IPS-11a (cell line): ENCODE results near the gene ALPI.
A peak's percentile ranks its signal among the peaks of the same experiment; 100 is the strongest.
"Not testable (repeated sequence)": the region's sequence is repeated elsewhere in the genome, so short reads cannot be mapped to it uniquely, and the experiment has no call there.

Experiments
- H3K4me3 ChIP-seq: one replicate; pipeline ENCODE4 v1.5.1; 2013; ENCODE audit warnings: low read depth, low read length, control low read depth

The ALPI gene

DNA sequence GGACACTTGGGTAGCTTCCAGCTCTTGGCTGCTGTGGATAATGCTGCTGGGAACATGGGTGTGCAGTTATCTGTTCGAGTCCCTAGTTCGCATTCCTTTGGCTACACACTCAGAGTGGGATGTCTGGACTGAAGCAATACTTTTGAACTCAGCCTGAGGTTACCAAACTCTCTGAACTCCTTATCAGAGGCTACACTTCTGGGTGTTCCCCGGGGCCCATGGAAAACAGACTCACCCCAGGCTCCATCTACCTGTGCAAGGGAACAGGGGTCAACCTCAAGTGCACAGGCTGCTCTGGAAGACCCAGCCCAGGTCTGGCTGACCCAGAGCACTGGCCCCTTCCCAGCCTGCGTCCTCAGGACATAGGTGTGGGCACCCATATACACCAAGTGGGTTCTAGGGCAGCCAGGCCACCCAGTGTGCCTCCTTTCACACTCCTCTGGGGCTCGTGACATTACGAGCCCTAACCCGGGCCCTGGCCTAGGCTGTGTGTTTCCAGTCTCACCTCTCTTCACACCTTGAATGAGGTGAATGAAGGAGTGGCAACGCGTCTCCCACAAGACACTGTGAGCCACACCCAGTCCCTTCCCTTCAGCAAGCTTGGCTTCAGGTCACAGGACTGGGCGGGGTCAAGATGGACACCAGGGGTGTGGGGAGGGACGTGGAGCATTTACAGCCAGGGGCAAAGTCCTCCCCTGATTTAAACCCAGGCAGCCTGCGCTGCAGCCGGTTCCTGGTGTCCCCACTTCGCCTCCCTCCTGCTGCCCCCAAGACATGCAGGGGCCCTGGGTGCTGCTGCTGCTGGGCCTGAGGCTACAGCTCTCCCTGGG lies at the start of gene ALPI:
TSS of gene ALPI (plus strand) at position 728 of the 830 bp plus-strand sequence. CDS start at position 775, 47 bp downstream.
- no peak within 1 kb of the TSS for H3K4me3 ChIP-seq

DNA sequence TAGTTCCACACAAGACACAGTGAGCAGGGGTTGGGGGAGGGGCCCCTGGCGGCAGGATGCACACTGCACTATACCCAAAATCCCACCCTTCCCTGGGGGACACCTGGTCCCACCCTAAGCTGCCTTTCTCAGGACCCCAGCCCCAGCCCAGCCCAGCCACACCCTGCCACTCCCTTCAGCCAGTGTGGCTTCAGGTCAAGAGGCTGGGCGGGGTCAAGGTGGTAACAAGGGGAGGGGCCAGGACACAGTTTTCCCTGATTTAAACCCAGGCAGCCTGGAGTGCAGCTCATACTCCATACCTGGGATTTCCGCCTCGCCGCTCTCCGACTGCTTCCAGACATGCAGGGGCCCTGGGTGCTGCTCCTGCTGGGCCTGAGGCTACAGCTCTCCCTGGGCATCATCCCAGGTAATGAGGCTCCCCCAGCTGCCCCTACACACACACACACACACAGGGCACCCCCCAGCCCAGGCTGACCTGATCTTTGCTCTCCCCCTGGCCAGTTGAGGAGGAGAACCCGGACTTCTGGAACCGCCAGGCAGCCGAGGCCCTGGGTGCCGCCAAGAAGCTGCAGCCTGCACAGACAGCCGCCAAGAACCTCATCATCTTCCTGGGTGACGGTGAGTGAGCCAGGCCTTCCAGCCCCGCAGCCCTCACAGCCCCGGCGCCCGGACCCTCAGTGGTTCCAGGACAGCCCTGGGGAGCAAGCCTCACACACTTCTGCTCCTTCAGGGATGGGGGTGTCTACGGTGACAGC lies 49.2 kb upstream of the ALPI start, which contains the start of gene ALPG:
TSS of gene ALPG (plus strand) at position 289 of the 755 bp plus-strand sequence. CDS start at position 340, 51 bp downstream.
- no peak within 1 kb of the TSS for H3K4me3 ChIP-seq

DNA sequence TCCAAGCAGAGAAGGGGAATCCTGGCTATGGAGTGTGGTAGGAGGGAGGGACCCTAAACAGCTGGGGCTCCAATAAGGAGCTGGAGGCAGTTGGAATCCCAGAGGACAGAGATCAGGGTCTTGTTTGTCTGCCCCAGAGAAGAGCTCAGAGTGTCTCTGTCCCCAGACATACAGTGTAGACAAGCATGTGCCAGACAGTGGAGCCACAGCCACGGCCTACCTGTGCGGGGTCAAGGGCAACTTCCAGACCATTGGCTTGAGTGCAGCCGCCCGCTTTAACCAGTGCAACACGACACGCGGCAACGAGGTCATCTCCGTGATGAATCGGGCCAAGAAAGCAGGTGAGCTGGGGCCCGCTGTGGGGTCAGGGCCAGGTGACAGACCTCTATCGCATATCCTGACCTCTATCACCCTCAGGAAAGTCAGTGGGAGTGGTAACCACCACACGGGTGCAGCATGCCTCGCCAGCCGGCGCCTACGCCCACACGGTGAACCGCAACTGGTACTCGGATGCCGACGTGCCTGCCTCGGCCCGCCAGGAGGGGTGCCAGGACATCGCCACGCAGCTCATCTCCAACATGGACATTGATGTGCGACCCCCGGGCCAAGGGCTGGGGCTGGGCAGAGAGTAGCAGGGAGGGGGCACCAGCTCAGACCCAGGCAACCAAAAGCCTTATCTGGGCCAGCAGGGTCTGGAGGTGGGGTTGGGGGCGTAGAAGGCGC lies 48.4 kb upstream of the ALPI start:
- H3K4me3 ChIP-seq, result not testable (repeated sequence)

DNA sequence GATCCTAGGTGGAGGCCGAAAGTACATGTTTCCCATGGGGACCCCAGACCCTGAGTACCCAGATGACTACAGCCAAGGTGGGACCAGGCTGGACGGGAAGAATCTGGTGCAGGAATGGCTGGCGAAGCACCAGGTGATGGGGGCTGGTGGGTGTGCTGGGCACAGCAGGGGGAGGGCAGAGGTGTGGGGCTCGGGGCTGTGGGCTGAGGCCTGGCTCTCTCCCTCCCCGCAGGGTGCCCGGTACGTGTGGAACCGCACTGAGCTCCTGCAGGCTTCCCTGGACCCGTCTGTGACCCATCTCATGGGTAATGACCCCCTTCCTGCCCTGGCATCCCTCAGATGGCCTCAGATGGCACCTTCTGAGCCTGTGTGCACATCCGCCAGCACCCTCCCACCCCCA lies 47.7 kb upstream of the ALPI start:
- not testable (repeated sequence) for H3K4me3 ChIP-seq

DNA sequence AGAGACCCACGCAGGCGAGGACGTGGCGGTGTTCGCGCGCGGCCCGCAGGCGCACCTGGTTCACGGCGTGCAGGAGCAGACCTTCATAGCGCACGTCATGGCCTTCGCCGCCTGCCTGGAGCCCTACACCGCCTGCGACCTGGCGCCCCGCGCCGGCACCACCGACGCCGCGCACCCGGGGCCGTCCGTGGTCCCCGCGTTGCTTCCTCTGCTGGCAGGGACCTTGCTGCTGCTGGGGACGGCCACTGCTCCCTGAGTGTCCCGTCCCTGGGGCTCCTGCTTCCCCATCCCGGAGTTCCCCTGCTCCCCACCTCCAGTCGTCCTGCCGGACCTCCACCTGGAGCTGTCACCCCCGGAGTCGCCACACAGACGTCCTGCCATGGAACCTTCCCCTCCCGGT lies 46.3 kb upstream of the ALPI start:
- H3K4me3 ChIP-seq, result not testable (repeated sequence)

DNA sequence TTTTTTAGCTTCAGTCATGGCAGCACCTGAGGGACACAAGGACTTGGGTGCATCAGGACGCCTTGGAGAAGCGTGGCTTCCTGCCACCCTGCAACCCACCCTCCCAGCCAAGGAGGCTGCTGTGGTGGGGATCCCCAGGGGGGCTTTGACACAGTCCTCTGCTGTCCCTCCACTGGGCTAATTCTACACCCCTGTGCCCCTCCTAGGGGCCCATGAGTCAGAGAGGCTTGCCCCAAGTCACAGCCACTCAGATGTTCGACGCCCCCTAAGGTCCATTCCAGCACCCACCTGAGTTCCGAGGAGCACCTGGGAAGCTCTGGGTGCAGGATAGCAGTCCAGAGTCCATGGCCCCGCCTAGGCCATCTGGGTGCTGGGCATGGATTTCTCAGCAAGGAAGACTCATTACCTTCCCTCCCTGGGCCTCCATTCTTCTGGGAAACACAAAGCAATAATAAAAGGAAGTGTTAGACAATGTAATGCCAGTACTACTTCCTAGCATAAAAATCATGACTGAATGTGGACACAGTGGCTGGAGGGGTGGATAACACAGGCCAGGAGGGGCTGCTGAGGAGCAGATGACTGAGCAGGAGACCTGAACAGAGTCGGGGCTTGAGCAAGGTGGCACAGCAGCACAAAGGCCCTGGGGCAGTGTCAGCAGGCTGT lies 45.6 kb upstream of the ALPI start:
- H3K4me3 ChIP-seq, result no peak overlapping the region

DNA sequence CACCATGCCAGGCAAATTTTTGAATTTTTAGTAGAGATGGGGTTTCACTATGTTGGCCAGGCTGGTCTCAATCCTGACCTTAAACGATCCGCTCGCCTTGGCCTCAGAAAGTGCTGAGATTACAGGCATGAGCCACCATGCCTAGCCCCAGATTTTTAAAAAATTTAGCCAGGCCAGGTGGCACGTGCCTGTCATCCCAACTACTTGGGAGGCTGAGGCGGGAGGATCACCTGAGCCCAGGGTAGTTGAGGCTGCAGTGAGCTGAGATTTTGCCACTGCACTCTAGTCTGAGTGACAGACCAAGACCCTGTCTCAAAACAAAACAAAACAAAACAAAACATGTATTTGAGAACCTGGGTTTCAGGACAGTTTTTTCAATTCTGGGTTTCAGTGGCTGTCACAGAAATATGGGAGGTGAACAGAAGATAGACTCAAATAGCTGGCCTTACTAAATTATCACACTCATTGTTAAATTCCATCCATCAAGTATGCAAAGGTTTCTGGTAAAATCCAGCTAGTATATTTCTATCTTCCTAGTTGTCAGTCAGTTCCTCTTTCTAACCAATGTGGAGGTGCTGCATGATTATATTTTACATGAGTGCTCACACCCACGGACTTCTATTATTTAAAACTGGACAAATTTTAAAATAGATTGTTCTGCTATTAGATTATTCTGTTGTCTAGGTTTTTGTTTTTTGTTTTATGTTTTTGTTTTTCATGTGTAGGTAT lies 43.9 kb upstream of the ALPI start:
- no peak overlapping the region for H3K4me3 ChIP-seq

DNA sequence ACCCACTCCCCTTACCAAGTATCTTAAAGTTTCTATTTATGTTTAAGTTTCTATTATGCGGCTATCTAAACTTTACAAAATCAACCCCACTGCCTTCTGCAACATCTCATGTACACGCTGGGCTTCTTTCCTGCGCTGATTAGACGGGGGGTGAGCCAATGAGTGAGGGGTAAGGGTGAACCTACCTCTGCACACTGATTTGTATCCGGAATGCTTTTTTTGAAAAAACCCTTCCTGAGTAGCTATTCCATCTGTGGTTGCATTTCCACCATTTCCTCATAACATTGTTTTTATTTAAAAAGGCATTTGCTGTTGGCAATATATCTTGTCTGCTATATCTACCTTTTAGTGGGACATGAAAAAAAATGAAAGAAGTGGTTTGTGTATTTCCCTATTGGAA lies 43.0 kb upstream of the ALPI start:
- H3K4me3 ChIP-seq, result no peak overlapping the region

DNA sequence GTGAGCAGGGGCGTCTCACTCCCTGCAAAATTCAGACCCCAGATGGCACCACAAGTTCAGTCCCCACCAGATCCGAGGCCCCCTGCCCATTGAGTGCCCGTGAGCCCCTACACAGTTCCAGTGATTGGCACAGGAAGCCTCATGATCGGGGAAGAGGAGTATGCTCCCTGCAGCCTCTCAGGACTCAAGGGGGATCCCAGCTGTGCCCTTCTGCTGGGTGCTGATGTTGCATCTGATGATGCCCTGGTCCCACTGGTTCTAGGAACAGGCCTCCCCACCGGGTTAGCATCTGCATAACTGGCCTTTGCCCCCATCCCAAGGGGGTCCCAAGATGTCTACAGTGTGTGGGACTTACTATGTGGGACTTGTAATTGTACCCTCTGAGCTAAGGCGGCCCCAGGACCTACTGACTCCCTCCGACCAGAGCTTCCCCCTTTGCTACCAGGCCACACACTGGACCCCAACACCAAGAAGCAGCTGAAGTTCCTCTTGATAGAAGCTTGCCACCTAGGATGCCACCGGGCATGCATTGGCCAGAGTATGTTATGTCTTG lies 40.7 kb upstream of the ALPI start:
- no peak overlapping the region for H3K4me3 ChIP-seq

DNA sequence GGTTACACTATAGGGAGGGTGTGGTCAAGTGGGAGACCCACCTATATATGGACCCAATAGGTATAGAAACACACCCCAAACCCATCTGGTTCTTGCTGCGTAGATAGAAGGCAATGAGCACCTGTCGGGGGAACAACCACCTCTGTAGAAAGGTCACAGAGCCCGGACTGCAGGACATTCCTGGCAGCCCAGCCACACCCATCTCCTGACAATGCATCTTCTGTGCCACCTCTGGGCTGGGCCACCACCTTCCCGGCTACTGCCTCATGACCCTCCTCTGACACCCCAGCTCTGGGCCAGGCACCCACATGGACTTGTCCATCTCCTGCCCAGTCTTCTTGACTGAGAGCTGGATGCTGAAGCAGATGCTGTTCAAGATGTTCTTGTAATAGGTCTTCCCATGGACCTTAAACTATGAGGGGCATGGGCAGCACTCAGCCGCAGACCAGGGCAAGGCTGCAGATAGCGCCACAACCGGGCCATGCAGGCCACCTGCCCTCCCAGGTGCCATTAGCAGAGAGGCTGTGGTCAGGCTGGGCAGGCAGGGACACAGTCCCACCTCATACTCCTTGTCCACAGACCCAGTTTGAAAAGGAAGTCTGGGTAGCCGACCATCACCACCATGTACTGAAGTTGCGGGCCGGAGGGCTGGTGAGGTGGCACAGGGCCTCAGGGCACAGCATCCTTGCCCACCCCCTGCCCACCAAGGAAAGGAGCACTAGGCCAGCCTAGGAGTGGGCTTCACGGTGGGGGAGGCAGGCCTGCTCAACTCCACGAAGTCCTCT lies 40.0 kb upstream of the ALPI start:
- H3K4me3 ChIP-seq, result no peak overlapping the region

DNA sequence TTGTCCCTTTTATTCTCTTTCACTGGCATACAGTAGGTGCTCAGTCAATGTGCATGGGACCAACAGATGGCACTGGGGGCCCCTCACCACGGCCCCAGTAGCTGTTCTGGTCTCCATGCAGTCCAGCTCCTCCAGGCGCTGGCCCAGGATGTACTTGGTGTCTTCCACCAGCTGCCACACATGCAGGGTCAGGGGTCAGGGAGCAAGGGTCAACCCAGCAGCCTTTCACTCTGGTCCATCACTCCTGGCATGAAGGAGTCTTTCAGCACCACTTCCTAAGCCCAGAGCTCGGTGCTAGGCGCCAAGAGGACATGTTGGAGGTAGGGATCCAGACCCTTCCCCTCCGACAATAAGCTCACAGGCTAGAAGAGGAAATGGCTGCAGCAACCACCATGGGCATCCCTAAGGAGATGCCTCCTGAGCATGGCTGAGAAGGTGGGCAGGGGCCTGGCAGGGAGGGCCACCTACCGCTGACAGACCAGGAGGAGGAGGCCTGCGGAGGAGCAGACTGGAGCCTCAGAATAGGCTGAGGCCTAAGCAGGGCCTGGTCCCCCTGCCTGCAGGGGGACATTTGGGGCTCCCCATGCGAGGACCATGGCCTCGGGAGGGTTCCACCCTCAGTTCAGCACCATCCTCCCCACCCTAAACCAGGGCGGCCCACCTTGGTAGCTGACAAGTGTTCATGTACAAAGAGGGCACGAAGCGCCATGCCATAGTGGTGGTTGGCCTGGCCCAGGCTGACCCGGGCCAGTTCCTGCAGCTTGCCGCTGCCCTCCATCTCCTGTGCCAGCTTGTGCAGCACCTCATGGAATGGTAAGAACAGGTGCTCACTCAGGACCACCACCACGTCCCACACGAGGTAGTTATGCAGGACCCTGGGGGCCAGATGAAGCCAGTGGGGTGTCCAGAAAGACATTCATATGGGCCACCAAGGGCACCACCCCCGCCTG lies 39.2 kb upstream of the ALPI start:
- H3K4me3 ChIP-seq, result no peak overlapping the region

DNA sequence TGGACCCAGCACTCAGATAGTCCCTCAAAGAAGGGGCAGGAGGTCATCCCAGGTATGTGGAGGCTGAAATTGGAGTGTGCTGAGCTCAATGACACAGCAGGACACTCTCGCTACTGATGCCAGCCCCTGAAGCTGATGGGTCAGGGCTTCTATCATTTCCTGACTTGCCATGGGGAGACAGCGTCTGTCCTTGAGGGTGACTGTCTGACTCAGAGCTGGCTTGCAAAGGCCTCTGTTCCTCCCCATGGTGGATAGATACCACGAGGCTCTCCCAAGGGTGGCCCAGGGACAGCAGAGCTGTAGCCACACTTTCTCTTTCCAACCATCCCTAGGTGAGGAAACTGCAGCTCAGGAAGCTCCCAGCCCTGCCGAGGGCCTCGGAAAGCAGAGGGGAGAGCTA lies 38.5 kb upstream of the ALPI start:
- H3K4me3 ChIP-seq, result no peak overlapping the region

DNA sequence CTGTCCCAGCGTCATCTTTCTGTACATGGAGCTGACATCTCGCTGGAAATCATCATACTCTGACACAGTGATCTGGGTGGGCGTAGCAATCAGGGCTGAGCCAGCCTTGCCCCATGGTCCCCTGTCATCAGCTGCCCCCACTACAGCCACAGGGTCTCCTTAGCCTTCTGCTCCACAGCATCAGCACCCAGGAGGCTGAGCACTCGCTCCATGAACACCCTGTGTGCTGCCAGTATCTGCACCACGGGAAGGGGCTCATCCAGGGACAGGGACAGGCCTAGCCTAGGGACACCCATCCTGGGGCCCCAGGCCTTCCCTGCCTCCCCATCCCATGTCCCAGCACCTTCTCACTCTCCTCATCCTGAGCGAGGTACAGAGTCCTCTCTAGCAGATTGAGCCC lies 37.9 kb upstream of the ALPI start:
- H3K4me3 ChIP-seq, result peak overlapping the region; percentile 94

DNA sequence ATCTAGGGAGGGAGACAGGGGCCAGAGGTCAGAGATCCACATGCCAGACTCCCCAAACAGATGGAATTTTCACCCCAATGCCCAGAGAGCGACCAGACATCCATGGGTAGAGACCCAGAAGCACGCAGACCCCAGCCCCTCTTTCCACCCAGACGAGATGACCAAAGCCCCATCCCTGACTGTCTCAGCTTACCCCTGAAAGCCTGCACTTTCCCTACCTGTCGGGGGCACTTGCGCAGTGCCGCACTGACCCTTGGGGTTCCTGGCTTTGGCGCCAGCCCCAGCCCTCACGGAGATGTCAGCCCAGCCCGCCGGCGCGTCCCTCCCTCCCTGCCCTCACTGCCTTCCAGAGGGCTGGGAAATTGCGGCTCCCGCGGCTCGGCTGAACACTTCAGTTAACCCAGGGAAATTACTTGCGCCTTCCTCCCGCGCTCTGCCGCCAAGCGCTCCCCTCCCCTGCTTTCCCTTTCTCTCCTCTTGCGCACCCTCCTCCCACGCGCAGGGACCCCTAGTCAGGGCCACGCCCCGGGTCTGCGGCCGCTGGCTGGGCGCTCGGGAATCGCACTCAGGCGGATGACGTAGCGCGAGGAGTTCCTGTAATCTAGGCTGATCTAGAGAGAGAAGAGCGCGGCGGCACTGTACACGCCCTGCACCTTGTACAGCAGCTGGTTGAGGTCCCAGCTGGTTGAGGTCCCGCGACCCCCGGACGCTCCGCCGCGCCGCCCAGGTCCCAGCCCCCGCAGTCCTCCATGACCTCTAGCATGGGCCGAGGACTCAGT lies 37.3 kb upstream of the ALPI start:
- peak overlapping the region; percentile 94 for H3K4me3 ChIP-seq

DNA sequence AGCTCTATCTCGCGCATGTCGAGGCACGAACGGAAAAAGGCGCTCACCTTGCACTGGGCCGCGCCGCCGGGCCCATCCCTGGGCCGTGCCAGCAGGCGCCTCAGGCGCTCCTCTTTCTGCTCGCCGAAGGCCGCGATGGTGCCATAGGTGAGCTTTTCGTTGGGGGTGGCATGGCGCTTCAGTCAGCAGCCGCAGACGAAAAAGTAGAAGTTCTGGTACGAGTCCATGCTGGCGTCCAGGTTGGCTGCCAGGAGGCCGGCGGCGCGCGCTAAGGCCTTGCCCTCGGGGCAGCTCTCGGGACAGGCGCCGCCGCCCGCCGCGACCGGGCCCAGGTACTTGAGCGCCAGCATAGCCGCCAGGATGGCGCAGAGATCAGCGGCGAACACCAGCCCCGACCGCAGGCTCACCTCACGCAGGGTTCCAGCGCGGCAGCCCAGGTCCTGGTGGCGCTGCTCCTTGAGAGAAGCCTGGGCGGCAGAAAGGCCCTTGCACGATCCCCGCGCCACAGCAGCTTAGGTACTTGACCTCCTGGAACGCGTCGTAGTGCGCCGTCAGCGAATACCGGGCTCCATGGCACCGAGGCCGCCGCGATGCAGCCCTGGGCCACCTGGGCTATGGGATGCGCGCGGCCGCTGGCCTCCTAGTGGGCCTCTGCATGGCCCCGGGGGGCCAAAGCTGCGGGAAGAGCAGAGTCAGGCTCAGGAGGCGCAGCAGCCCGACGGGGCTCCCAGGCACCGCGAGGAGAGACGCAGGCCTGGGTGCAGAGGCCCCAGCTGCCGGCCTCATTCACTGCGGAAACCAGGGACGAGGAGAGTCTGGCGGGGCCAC lies 36.5 kb upstream of the ALPI start:
- H3K4me3 ChIP-seq, result peak overlapping the region; percentile 94

DNA sequence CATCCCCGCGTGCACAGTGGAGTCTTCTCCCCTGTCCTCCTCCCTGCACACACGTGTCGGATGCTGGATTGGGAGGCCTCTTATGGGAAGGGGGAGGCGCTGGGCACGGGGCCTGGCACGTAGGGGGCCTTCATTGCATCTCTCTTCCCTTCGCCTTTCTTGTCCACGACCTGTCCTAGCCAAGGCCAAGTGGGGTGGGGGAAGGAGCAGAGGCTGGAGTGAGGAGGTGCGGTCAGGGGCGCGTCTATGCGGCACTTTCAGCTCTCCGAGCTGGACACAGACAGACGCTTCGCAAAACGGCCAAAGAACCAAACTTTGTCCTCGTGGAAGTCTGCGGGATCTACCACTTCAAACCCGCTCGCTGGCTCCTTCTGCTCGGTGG lies 35.9 kb upstream of the ALPI start:
- H3K4me3 ChIP-seq, result peak overlapping the region; percentile 94
